Measurements from ENCODE around the gene NKAIN2. TPM values are rescaled to one million over a fixed set of nuclear protein-coding genes. Genes with fewer than 3 reads are reported as not detected.

The NKAIN2 gene
- total RNA-seq, 4 donors from 2014 or later, result 0.11 to 1.0 (median 0.94) TPM; not detected in 1

DNA sequence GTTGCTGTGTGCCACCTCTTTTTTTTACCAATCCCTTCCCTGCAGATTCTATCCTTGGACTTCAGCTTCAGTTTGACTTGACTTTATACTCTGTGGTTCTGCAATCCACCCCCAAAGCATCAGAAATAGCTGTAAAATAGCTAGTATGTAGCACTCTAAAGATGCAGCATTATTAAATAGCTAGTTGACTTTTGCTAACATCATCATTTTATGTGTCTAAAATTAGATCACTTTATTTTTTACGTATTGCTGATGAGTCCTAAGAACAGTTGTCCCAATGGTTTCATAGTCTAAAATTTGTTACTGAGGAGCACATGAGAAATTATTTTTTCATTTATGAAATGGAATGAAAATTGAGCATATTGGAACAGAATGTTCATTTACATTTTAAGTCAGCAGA lies 138.2 kb downstream of the NKAIN2 start:
- no peak overlapping the region for H3K27ac ChIP-seq
- H3K27me3 ChIP-seq, result no peaks in the 10 kb centered on the region
- no peak overlapping the region for H3K4me3 ChIP-seq (replicated peaks in 1 of 3)
- H3K9me3 ChIP-seq, result no peaks in the 10 kb centered on the region
- no peaks in the 10 kb centered on the region for H3K4me1 ChIP-seq
- no peak for DNase-seq
- no peak for TF ChIP-seq POLR2A (IDR thresholded peaks at IDR 0.05)
- TF ChIP-seq, protein P1, sequence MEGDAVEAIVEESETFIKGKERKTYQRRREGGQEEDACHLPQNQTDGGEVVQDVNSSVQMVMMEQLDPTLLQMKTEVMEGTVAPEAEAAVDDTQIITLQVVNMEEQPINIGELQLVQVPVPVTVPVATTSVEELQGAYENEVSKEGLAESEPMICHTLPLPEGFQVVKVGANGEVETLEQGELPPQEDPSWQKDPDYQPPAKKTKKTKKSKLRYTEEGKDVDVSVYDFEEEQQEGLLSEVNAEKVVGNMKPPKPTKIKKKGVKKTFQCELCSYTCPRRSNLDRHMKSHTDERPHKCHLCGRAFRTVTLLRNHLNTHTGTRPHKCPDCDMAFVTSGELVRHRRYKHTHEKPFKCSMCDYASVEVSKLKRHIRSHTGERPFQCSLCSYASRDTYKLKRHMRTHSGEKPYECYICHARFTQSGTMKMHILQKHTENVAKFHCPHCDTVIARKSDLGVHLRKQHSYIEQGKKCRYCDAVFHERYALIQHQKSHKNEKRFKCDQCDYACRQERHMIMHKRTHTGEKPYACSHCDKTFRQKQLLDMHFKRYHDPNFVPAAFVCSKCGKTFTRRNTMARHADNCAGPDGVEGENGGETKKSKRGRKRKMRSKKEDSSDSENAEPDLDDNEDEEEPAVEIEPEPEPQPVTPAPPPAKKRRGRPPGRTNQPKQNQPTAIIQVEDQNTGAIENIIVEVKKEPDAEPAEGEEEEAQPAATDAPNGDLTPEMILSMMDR (IDR thresholded peaks at IDR 0.05), result no peak
- intact Hi-C loops (cut with DNase I), result no loop called here
- 85 to 88% methylated on average over 1 of the region's 1 CpG for WGBS, 2 donors
- no peaks in the 10 kb centered on the region for H3K36me3 ChIP-seq

DNA sequence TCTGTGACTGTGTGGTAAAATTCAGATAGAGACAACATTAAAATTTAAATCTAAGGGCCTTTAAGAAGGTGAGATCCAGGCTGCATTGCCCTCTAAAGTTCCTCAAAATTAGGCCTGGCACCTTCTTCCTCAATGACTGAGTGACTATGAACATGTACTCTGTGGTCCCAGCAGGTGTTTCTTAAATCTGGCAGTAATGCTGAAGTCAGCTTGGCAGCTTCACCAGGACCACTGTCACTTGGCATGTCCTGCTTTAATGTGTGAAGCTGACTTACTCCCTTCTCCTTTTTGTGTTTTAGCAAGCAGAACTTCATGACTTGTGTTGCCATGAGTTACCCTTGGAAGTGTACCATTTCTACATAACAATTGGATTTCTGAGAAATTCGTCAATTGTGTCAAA lies 141.7 kb downstream of the NKAIN2 start:
- Histone ChIP-seq H3K4me1 (no peaks in the 10 kb centered on the region), H3K36me3 (no peaks in the 10 kb centered on the region), H3K27ac (no peak overlapping the region), H3K4me3 (replicated peaks in 1 of 3) (no peak overlapping the region), H3K27me3 (no peaks in the 10 kb centered on the region), H3K9me3 (no peaks in the 10 kb centered on the region)
- TF ChIP-seq, protein P1 (IDR thresholded peaks at IDR 0.05), result no peak
- TF ChIP-seq POLR2A (IDR thresholded peaks at IDR 0.05), result no peak
- intact Hi-C loops (cut with DNase I), result no loop called here
- WGBS, 2 donors, result 85 to 87% methylated on average over 1 of the region's 1 CpG
- DNase-seq, result no peak

DNA sequence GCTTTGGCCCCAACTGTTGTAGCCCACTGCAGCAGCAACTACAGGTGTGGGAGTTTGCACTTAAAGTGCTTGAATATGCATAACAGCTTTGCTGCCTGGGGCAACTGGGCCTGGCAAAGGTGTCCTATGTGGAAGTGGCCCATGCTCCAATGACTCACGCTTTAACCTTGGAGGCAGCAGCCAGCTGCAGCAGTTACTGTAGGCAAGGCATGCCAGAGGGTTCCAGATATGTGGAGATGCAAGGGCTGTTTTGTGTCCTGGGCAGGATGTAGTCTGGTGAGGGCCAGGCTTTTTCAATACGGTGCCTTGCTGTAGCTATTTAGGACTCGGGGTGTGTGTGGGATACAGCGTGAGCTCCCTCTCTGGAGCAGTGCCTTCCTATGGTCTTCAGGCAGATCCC lies 150.3 kb downstream of the NKAIN2 start:
- TF ChIP-seq, protein P1 (IDR thresholded peaks at IDR 0.05), result no peak
- TF ChIP-seq POLR2A (IDR thresholded peaks at IDR 0.05), result no peak
- Histone ChIP-seq H3K4me3 (replicated peaks in 1 of 3) (no peak overlapping the region), H3K27ac (no peak overlapping the region), H3K9me3 (no peaks in the 10 kb centered on the region), H3K27me3 (no peaks in the 10 kb centered on the region), H3K4me1 (no peaks in the 10 kb centered on the region), H3K36me3 (no peaks in the 10 kb centered on the region)
- intact Hi-C loops (cut with DNase I), result no loop called here
- 93 to 98% methylated on average over 4 of the region's 4 CpGs for WGBS, 2 donors
- DNase-seq, result no peak

DNA sequence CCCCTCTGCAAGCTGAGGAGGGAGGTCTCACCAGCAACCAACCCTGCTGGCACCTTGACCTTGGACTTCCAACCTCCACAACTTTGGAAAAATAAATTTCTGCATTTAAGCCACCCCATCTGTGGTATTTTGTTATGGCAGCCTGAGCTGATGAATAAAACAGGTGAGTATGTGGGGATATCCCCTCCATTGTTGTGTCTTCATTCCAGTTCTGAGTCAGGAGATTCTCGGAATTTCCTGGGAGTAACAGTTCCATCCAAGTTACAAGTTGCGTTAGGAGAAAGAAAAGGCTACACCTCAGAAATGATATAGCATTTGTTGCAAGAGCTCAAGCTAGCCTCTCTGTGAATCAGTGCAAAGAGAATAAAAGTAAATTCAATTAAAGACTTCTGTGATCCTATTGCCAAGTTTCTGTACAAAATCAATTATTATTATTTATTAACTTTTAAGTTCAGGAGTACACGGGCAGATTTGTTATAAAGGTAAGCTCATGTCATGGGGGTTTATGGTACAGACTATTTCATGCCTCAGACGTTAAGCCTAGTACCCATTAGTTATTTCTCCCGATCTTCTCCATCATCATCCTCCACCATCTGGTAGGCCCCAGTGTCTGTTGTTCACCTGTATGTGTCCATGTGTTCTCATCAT lies 153.0 kb downstream of the NKAIN2 start:
- Histone ChIP-seq H3K36me3 (no peaks in the 10 kb centered on the region), H3K9me3 (no peaks in the 10 kb centered on the region), H3K4me1 (no peaks in the 10 kb centered on the region), H3K27ac (no peak overlapping the region), H3K27me3 (no peaks in the 10 kb centered on the region), H3K4me3 (replicated peaks in 1 of 3) (no peak overlapping the region)
- 89 to 93% methylated on average over 5 of the region's 5 CpGs for WGBS, 2 donors
- intact Hi-C loops (cut with DNase I), result no loop called here
- no peak for DNase-seq
- no peak for TF ChIP-seq POLR2A (IDR thresholded peaks at IDR 0.05)
- TF ChIP-seq, protein P1 (IDR thresholded peaks at IDR 0.05), result no peak

DNA sequence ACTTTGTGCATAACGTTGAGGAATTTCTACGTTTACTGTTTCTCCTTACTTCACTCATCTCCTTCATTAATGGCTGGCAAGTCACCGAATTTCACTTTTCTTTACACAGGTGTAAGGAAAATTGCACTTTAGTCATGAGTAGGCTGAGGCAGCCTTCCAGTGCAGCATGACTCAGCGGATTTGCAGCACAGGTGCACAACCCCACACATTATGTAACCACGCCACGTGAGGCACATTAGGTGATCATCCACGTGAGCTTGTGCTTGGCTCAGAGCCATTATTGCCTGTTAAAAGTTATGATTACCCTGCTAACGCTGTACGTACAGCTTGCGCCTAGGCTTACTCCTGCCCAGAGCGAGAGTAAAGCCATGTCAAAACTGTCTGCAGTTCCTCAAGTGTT lies 158.8 kb downstream of the NKAIN2 start:
- TF ChIP-seq, protein P1 (IDR thresholded peaks at IDR 0.05), result no peak
- TF ChIP-seq POLR2A (IDR thresholded peaks at IDR 0.05), result no peak
- peak; percentile 81 to 86 for DNase-seq
- no peaks in the 10 kb centered on the region for H3K36me3 ChIP-seq
- peak overlapping the region in 1 of 3 donors; percentile 13 for H3K27ac ChIP-seq
- intact Hi-C loops (cut with DNase I), result no loop called here
- no peaks in the 10 kb centered on the region for H3K9me3 ChIP-seq
- H3K4me3 ChIP-seq (replicated peaks in 1 of 3), result no peak overlapping the region
- H3K4me1 ChIP-seq, result no peaks in the 10 kb centered on the region
- H3K27me3 ChIP-seq, result no peaks in the 10 kb centered on the region
- 58% methylated on average over 11 of the region's 11 CpGs for WGBS, 2 donors

Measured in thyroid gland (tissue), 4 donors.